ENCODE measurements around the gene P4HB. TPM values are rescaled to one million over a fixed set of nuclear protein-coding genes. Genes with fewer than 3 reads are reported as not detected.

P4HB gene
- 1,674 and 2,691 TPM in 2 replicates for total RNA-seq
- polyA plus RNA-seq (2012) = 1,506 TPM

DNA sequence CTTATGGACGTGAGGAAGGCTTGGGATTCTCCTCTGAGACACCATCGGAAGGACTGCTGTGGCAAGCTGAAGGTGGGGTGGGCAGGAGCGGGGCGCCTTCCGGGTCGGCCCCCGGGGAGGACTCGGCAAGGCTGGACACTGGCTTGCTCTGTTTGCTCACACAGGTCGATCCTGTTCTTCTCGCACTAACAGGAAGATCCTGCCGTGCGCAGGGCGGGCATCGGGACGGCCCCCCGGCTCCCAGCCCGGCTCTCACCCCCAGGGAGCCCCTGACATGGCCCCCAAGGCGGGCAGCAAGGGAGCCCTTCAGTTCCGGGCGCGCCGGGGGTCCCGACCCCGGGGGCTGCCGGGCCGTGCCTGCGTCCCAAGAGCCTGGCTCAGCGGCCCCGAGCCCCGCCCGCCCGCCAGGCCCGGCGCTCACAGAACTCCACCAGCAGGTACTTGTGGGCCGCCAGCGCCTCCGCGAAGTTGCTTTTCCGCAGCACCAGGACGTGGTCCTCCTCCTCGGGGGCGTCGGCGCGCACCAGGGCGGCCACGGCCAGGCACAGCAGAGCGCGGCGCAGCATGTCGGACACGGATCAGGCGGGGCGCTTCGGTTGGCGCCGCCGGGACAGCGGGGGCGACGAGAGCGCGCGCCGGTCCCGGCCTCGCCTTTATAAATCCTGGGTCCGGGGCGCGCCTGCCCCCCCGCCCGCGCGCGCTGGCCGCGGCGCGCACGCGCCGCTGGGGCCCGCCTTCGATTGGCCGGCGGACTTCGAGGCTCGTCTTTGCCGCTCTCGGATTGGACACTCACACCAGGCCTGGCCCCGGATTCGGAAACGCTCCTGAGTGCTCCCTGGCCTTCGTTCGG lies at the start of gene P4HB:
Gene P4HB (minus strand): TSS at position 630 of the 850 bp plus-strand sequence. CDS start 64 bp downstream, at position 566.
- DNase-seq (ENCODE audit: low read depth) = no peak

DNA sequence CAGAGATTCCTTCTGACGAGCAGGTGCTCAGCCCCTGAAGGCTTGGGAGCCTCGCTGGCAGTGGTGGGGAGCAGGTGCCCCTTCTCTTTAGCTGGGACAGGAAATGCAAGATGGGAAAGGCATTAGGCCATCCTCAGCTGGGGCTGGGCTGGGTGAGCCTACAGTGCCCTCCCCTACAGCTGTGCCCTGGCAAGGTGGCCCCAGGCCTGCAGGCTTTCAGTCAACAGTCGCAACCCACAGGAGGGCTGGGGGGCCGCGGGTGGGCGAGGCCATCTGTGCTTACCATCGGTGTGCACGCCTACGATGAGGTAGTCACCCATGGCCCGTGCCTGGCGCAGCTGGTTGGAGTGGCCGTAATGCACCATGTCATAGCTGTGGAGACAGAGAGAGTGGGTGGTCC lies 48.9 kb upstream of the P4HB start:
- no peak for DNase-seq (ENCODE audit: low read depth)

DNA sequence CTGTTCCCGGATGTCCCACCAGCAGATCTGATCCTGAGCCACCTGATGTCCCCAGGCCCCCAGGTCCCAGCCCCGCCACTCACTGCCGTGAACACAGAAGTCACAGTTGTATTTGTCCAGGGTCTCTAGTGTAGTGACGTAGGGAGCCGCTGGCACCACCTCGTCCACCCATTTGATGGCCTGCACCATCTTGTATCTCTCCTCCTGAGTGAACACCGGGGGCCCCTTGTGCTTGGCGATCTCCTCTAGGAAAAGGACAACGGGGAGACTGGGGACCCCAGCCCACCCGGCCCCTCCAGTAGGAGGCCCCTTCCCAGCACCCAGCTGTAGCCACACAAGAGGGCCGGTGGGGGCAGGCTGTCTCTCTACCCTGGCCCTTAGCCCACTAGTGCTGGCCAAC lies 48.5 kb upstream of the P4HB start:
- DNase-seq (ENCODE audit: low read depth) = no peak

DNA sequence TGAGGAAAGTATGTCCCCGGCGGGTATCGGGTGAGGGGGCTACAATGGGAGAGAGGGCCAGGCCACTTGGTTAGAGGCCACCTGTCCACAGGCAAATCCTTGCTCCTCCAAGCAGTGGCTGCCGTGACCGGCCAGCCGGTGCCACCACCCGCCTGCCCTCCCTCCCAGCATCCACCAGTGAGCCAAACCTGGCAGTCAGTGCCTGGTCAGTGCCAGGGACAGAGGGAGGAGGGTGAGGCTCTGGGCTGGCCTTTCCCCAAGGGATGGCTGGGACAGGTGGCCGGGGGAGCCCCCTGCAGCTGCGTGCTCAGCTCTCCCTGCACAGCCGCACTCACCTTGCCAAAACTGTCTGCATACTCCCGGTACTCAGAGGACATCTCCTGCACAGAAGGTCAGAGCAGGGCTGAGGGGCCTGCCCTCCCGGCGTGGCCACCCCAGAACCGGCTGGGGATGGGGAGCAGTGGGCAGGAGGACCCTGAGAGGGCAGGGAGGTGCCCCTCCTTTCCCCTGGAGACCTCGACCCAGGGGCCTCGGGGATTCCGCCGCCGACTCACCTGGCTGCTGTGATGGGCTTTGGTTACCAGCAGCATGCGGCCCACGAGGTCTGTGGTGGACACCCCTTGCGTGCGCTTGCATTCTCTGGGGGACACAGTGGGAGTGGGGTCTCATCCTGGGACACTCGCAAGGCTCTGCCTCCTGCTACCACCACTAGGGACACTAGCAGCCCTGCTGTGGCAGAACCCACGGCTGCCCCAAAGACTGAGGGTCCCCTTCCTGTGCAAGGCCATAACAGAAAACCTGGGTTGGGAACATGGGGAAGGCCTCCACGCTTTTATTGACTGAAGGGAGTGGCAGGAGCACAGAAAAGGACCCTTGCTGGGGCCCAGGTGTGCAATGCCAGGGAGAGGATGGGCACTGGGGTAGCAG lies 47.1 kb upstream of the P4HB start:
- no peak for DNase-seq (ENCODE audit: low read depth)

DNA sequence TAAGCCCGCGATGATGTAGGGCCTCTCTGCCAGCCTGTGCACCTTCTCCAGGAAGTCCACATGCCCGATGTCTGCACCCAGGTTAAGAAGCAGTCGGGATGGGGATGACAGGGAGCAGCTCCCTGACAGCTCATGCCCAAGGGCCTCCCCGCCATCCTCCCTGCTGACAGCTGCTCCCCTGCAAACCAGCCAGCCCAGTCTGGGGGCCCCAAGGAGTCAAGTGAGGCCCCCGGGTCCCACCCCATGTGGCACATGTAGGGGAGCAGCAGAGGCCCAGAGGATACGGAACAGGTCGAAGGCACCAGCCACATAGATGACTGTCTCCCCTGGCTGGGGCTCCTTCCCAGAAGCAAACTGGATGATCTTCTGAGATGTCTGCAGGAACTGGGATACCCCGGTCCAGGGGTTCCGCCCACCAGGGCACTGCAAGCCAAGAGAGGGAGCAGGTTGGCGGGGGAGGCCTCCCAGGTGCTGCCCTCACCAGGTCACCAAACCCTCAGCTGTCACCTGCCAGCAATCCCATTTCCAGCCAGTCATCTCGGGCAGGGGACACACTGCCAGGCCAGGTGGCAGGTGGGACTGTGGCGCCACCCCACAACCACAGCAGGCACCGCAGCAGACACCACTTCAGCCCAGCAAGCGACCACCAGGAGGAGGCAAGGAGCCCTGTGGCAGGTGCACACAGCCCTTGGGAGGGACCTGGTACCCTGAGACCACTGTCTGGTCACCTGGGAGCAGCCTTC lies 46.3 kb upstream of the P4HB start:
- no peak for DNase-seq (ENCODE audit: low read depth)

DNA sequence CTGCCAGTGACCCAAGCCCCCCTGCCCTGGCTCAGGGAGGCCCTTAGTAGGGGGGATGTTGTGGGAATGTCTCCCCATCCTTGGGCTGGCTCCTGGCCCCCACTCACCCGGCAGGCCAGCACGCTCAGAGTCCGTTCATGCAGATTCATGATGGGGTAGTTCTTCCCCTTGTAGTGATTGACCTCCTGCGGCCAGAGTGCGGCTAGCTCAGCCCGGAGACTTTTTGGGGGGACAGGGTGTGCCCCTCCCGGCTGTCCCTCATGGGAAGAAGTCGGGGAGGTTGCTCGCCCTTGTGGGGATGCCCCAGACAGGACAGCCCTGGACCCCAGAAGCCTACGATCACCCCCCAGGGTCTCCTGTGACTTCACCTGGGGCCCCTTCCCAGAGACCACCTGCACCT lies 45.7 kb upstream of the P4HB start:
- no peak for DNase-seq (ENCODE audit: low read depth)

DNA sequence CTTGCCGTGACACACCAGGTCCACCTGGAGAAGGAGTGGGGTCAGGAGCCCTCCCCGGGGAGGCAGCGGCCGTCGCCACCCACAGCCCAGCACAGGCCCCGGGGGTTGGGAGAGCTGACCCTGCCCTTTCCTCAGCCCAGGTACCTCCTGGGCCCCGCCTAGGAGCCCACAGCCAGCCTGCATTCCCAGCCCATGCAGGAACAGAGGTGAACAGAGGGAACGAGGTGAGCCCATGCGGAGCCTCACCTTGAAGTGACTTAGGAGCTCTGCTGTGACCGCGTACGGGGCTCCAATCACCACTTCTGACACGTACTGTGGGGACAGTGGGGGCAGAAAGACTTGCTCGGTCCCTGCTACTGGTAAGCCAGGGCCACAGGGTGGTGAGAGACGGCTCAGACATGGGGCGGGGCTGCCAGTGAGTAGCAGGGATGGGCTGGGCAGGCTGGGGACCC lies 45.1 kb upstream of the P4HB start:
- no peak for DNase-seq (ENCODE audit: low read depth)

DNA sequence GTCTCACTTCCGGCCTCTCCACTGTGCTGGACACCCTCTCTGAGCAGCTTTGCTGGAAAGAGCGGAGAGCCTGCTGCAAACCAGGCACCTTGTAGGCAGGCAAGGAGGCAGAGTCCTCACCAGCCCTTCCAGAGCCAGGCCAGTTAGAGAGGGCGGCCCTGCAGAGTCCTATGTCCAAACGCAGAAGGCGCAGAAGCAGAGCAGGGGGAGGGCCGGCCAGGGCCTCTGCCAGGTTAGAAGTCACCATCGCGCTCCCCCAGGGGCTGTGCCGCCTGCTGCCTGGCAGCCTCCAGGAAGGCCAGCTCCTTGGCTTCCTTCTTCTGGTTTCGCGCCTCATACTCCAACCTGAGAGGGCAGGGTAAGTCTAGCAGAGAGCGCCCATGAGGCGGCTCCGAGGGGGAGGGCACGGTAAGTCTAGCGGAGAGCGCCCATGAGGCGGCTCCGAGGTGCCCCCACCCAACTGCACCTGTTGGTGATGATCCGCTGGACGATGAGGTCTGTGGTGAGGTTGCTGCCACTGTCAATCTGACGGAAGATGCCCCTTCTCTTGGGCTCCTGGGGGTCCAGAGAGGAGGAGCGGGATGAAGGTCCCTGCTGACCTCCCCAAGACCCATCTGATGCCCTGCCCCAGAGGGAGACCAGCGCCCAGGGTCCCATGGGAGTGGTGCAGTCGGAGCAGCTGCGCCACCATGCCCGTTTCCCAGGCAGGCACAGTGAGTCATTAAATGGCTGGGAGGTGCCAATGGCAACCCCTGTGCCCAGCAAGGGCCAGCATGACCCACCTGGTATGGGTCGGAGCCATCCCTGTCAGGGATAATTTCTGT lies 44.5 kb upstream of the P4HB start:
- no peak for DNase-seq (ENCODE audit: low read depth)

DNA sequence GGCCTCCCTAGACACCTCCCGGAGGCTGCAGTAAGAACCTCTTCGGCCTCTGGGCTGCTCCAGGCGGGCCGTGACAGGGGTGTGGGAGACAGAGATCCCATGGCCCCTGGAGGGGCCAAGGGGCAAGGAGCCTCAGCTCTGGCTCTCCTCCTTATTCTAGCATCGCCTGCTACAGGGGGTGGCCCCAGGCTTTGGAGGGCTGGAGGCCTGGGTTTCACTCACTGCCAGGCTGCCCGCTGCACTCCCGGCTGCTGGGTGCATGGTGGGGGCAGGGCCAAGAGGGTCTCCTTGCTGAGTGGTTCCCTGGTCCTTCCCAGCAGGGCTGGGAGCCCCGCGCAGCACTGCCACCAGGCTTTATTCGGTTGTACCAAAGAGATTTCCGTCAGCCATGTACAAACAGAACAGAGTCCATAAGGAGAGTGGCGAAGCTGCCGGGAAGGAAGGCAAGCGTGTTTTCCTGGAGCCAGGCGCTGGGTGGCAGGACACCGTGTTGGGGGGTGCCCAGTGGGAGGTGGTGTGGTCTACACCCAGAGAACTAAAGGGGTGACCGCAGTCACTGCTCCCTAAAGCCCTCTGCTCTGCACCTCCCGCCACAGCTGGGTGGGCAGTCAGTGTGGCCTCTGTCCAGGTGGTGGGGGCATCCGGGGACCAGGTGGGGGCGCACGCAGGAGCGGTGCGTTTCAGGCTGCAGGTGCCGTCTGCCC lies 43.7 kb upstream of the P4HB start:
- DNase-seq (ENCODE audit: low read depth) = no peak

DNA sequence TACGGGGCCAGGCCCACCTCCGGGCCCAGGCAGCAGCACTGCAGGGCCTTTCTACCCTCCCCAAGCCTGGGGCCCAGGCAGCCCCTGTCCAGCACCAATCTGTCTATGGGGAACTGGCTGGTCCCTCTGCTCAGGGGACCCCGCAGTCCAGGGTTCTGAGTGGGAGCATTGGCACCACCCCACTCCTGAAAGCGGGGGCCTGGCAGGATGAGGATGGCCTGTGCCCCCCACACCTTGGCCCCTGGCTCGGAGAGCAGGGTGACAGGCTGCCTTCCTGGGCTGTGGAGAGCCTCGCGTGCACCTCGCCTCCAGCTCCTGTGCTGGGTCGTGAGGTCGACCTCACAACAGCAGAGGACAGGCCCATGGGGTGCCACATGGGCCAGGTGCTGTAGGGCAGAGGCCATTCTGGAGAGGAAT lies 43.1 kb upstream of the P4HB start:
- no peak for DNase-seq (ENCODE audit: low read depth)

DNA sequence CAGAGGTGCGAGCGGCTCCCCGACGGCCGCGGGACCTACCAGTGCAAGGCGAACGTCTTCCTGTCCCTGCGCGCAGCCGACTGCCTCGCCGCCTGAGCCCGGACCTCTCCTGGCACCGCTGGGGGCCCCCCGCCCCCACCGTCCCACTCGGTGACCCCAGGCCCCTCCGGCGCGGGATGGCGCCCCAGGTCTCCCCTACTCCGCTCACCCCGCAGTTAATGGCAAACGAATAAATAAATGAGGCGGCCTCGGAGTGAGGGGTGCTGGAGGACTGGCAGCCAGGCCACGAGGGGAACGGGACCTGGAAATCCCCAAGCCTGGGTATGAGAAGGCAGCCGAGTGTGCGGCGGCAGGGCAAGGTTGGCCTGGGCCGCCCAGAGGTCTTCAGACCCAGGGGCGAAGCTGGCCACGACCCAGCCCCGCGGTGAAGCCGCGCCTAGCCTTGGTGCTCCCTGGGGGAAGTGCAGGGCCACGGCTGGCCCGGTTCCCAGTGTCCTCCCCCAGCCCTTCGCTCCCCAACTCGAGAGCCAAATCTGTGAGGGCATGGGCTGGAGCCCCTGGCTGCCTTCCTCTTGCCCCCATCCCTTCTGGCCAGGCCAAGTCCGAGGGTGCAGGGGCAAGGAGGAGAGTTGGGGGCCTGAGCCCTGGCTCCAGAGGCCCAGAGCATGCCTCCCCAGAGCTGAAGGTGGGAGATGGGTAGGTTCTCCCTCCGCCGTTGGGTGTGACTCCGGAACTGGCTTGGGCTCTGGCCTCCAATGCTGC lies 42.5 kb upstream of the P4HB start:
- DNase-seq (ENCODE audit: low read depth) = no peak

DNA sequence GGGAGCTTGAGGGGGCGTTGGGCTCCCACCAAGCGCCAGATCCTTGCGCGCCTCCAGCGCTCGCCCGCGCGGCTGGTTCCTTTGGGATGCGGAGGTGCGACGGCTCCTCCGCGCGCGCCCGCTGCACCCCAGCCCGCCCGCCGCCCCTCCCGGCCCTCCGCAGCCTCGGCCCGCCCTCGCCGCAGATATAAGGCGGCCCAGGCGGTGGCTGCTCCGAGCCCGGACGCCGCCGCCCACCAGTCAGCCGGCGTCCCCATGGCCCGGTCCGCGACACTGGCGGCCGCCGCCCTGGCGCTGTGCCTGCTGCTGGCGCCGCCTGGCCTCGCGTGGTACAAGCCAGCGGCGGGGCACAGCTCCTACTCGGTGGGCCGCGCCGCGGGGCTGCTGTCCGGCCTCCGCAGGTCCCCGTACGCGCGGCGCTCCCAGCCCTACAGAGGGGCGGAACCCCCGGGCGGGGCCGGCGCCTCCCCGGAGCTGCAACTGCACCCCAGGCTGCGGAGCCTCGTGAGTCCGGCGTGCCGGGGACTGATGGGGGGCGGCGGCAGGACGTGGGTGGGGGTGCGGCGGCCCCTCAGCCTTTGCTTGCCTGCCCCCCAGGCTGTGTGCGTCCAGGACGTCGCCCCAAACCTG lies 41.8 kb upstream of the P4HB start, which contains the start of gene NPB:
Gene NPB (plus strand): TSS at position 216 of the 630 bp plus-strand sequence. CDS start 40 bp downstream, at position 256.
- DNase-seq (ENCODE audit: low read depth) = peak; percentile 24

DNA sequence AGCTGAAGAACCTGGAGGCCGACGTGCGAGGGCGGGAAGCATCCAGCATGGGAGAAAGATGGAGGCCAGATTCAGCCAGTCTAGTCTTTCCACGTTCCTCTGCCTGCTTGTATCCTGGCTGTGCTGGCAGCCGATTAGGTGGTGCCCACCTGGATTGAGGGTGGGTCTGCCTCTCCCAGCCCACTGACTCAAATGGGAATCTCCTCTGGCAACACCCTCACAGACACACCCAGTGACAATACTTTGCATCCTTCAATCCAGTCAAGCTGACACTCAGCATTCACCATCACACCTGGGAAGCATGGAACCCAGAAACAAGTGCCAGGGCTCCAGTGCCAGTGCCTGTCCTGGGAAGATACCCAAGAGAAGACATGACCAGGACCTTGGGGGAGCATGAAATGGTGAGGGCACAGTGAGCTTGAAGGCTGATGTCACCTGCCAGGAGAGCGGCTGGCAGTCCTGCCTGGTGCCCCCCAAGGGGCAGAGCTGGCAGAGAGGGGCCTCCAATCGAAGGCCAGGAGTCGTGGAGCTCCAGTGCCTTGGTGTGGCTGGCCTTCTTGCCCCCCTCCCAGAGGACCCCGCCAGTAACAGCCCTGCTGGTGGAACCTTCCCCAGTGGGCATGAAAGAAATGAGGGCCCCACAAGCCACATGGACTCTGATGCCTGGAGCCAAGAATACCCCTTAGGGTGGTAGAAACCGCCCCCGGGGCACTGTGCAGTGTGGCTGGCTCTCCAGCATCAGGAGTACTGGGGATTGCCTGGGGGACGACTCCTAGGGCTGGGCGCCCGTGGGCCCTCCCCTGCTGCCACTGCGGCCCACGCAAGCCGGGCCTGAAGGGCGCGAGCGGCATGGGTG lies 41.1 kb upstream of the P4HB start:
- no peak for DNase-seq (ENCODE audit: low read depth)

DNA sequence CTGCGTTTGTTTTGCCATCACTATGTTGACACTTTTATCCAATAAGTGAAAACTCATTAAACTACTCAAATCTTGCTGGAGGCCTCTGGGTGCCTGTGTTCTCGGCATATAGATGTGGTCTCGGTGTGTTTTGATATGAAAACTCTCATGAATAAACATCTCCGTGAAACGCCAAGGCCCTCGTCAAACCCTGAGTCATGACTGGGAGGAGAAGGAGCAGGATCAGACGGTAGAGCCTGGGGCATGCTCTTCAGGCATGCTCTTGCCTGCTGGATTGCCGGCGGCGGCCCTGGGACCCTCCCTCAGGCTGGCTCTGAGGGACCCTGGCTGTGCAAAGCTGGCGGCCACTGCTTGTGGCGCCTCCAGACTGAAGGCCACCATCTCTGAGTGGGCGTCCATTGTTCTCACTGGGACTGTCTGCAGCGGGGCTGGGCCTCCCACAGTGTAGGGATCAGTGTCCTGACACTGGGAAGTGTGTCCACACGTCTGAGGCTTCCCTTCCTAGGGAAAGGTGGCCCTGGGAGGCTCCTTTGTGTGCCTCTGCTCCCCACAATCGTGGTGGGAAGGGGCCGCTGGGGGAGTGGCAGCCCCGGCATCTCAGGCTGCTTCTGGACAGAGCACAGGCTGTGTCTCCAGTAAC lies 40.0 kb upstream of the P4HB start:
- no peak for DNase-seq (ENCODE audit: low read depth)

DNA sequence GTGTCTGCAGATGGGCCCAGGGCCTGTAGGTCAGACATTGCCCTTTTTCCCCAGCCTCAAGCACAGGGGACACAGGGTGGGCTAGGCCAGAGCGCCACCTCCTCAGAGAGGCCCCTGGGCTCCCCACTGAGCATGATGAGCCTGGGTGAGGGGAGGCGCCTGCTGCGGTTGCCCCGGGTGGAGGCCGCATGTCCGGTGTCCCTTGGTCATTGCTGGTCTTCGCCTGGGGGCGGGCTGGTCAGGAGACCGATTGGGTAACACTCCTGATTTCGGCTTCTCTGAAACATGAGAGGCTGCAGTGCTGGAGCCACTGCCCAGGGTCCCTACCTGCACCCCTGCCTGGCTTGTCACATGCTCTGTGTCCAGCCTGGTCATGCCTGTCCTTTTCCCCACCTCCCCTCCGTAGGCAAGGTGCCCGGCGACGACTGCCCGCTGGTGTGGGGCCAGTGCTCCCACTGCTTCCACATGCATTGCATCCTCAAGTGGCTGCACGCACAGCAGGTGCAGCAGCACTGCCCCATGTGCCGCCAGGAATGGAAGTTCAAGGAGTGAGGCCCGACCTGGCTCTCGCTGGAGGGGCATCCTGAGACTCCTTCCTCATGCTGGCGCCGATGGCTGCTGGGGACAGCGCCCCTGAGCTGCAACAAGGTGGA lies 39.3 kb upstream of the P4HB start:
- DNase-seq (ENCODE audit: low read depth) = no peak

DNA sequence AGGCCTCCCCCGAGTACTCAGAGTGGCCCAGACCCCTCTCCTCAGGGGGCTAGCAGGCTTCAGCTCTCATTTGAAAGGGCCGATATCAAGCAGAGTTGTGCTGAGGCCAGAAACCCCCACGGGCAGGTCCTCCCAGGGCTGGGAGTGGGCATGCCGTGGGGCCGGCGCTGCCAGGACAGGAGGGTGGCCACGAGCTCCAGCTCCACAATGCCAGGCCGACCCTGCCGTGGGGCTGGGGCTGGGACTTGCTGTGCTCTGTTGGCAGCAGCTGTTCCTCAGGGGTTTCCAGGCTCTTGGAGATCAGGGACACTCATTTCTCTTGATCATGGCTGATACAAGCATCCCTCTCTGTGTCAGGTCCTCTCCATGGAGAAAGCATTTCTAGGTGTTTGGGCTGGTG lies 38.5 kb upstream of the P4HB start:
- DNase-seq (ENCODE audit: low read depth) = no peak
